GM19043 (cell line): ENCODE measurements around the gene ENPP5.

ENCODE experiments used
- ATAC-seq: cut with Tn5 transposase; IDR thresholded peaks from one replicate; pipeline ENCODE4 v1.9.1; 2021; ENCODE audit warnings: low read depth; ENCODE audit not compliant: unreplicated experiment

The ENPP5 gene

DNA sequence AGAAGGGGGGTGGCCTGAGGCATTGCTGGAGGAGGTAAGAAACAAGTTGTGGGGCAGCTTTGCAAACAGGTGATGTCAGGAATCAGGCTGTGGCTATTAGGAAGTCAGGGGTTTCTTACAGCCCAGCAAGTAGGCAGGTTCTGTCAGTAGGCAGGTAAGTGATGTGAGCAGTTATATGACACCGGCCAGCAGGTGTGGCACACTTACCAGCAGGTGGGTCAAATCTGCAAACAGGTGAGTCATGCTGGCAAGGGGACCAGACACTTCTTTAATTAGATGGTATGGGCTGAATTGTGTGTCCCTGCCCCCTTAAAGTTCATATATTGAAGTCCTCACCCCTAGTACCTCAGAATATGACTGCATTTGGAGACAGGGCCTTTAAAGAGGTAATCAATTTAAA, 57.4 kb downstream of the ENPP5 start:
- no peak for ATAC-seq
